ENCODE results near the gene GINM1. TPM values are rescaled to one million over a fixed set of nuclear protein-coding genes. Genes with fewer than 3 reads are reported as not detected.

GINM1 gene, protein sequence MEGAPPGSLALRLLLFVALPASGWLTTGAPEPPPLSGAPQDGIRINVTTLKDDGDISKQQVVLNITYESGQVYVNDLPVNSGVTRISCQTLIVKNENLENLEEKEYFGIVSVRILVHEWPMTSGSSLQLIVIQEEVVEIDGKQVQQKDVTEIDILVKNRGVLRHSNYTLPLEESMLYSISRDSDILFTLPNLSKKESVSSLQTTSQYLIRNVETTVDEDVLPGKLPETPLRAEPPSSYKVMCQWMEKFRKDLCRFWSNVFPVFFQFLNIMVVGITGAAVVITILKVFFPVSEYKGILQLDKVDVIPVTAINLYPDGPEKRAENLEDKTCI
- total RNA-seq, result 19.4 TPM

DNA sequence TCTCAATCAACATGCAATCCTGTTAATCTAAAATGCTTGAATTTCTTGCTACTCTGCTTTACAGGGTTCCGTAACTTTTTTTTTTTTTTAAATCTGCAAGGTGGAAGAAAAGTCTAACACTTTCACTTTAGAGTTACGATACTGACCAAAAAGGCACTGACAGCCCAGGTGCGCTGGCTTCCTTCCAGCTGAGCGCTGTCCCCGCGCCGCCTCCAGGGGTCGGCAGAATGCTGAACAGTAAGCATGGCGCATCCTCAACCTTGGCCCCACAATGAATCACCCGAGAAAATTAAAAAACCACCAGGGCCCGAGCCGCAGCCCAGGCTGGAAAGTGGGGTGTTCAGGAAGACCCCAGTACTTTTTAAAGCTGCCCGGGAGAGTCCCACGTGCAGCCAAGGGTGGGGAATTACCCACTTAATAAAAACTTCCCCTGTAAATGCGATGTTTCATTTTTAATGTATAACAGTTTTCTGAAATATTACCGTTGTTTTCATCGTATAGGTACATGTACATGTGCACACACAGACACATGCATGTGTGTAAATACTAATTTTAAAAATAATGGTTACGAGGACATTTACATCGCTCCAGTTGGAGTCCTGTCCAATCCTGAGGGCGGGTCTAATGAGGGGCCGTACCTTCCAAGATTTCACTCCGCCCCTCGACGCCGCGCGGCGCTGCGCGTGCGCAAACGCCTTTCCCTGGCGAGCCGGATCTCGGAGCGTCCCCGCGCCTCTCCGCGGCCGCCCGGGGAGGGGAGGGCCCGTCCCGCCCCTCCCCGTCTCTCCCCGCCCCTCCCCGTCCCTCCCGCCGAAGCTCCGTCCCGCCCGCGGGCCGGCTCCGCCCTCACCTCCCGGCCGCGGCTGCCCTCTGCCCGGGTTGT lies at the start of gene GINM1:
Gene GINM1, plus strand, starts transcription at position 849 of the 883 bp plus-strand sequence. CDS start 40 bp downstream, outside the sequence.
- ATAC-seq, result peak; percentile 96

DNA sequence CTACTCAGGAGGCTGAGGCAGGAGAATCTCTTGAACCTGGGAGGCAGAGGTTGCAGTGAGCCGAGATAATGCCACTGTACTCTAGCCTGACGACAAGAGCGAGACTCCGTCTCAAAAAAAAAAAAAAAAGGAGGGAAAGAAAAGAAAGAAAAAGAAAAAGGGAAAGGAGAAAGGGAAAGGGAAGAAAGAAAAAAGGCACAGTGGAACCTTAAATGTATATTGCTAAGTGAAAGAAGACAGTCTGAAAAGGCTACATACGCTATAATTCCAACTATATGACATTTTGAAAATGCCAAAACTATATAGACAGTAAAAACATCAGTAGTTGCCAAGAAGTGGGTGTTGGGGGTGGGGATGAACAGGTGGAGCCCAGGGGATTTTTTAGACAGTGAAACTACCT lies 36.5 kb upstream of the GINM1 start:
- no peak for ATAC-seq

DNA sequence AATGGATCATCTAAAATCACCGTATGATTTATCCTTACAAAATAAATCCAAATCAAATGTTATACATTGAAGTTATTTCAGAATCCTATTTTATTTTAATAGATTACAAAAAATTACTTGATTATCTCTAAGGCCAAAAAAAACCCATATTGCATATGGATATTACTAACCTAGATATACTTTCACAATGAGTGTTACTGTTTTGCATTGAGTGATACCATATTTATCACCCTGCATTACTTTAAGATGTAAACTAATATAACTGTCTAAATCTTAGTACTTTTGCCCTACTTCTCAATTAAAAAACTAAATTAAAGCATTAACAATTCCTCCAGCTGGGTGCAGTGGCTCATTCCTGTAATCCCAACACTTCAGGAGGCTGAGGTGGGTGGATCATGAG lies 31.4 kb upstream of the GINM1 start:
- no peak for ATAC-seq

DNA sequence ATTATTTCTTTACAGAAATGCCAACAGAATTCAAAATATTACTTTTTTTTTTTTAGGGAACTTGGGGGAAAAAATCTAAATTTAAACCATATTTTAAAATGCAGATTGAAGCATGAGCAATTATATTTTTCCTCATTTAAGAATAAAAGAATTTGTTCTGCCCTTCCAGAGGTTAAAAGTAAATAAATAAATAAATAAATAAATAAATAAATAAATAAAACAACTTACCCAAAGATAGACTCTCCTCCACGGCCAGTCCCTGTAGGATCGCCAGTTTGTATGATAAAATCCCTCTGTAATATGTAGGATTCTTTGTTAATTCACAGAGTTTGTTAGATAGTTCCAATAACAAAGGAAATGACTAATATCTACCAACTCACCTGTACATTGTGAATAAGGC lies 25.0 kb upstream of the GINM1 start:
- no peak for ATAC-seq

DNA sequence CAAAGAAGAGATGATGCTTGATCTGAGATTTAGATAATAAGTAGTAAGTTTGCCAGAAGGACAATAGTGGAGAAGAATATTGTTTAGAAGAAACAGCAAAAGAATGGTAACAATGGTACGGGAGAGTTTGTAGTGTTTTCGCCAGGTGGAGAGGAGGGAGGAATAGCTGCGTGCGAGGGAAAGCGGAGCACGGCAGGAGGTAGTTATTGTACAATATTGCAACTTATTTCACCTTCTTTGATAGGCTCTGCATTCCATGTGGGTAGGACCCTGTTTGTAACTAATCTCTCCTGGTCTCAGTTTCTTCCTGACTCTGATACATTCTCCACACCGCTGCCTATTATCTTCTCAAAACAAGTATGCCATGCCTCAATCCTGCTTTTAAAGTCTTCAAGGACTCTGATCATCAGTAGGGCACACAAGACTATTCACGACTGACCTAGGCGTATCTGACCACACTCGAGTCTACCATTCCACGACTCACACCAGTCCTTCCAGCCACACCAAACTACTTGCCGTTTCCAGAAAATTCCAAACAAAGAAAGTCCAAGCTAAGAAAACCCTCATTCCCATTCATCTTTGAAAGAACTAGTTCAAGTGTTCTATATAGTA lies 21.4 kb upstream of the GINM1 start:
- ATAC-seq, result no peak

DNA sequence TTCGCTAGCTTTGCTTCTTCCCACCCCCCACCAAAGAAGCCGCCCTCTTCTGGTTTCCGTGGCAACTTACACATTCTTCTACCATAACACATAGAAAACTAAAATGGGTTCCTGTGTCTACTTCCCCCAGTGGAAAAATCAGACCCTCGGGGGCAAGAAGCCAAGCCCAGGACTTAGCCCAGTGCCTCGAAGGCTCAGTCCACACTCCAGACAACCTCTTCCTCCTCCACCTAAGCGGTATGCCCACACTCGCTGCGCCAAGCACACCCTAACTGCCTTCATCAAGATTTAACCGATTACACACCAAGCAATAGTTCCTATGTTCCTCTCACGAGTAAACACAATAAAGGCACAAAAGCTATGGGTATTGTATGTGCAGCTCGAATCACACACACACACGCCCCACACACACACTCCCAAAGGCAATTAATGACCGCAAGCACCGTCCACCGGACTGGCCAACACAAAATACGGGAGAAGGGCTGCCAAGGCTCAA lies 20.9 kb upstream of the GINM1 start:
- peak; percentile 37 for ATAC-seq

DNA sequence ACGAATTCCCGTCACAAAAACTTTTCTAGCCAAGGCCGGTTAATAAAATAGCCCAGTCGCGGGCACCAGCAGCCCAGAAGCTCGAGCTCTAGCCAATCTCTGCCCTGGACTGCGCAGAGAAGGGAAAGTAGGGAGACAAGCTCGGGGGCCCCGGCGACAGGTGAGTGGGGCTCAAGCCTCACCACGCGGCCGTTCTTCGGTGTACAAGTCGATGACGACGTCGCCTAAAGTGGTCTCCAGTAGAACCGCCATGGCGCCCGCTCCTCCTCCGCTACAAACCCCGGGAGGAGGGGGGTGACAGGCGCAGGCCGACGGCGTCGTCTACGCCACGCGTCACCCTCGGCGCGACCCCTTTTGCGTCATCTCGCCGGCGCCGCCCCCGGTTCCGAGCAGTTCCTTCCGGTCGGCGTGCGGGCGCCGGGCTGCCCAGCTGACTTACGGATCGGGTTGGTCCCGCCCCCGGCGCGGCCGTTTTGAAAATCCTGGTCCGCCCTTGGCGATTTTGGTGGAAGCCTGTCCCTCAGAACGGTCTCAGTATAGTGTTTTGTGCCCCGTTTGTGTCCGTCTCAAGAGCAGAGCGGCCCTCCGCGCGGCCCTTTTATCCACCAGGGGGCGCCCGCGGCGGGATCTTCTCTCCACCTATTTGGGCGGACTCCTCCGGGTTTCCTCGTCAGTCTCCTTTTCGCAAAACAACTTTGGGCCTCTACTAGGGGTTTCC lies 20.3 kb upstream of the GINM1 start, which contains the start of gene PPIL4:
Gene PPIL4, minus strand, starts transcription at position 290 of the 718 bp plus-strand sequence. Its CDS starts 38 bp downstream, at position 252.
- peak; percentile 99 for ATAC-seq

DNA sequence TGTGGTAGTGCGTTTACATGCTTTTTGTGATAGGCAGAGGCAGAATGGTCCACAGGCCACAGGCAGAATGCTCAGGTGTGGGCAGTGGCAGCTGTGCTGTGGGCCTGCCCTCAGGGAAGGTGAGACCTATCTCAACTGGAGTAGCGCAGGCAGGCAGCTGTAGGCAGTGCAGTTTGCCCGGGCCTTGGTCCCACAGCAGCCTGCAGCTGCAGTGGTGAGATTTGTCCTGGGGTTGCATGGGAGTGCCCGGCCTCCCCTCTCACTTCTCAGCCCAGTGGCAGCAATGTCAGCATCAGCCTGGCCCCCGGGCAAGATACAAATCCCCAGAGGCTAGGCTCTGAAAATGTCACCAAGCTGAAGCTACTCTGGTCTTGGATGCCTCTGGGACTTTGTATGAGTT lies 14.3 kb upstream of the GINM1 start:
- no peak for ATAC-seq

DNA sequence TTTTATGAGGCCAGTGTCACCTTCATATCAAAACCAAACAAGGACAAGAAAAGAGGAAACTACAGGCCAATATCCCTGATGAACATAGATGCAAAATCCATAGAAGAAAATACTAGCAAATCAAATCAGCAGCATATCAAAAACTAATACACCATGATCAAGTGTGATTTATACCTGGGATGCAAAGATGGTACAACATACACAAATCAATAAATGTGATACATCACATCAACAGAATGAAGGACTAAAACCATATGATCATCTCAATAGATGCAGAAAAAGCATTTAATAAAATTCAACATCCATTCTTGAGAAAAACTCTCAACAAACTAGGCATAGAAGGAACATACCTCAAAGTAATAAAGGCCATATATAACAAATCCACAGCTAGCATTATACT lies 8.1 kb upstream of the GINM1 start:
- no peak for ATAC-seq

DNA sequence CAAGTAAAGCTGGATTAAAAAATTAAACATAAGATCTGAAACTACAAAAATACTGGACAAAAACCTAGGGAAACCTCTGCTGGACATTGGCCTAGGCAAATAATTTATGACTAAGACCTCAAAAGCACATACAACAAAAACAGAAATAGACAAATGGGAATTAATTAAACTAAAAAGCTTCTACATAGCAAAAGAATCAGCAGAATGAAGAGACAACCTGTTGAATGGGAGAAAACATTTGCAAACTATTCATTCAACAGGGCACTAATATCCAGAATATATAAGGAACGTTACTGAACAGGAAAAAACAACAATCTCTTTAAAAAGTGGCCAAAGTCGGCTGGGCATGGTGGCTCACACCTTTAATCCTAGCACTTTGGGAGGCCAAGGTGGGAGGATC lies 6.8 kb upstream of the GINM1 start:
- no peak for ATAC-seq

DNA sequence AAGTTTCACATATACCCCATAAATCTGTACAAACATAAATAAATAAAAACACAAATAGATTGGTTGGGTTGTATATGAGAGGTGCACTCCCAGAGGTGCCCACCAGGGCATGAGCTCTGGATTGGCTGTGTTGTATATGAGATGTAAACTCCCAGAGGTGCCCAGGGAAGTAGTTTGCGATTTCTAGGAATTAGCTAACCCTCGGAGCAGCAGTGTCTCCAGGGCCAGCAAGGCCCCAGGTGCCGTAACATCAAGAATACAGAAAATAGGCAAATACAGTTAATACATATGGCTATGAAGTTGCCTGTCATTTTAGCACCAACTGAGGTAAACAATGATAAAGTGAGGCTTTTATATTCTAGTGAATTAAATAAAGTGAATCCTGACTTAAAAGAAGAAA lies 5.4 kb upstream of the GINM1 start:
- peak; percentile 39 for ATAC-seq

DNA sequence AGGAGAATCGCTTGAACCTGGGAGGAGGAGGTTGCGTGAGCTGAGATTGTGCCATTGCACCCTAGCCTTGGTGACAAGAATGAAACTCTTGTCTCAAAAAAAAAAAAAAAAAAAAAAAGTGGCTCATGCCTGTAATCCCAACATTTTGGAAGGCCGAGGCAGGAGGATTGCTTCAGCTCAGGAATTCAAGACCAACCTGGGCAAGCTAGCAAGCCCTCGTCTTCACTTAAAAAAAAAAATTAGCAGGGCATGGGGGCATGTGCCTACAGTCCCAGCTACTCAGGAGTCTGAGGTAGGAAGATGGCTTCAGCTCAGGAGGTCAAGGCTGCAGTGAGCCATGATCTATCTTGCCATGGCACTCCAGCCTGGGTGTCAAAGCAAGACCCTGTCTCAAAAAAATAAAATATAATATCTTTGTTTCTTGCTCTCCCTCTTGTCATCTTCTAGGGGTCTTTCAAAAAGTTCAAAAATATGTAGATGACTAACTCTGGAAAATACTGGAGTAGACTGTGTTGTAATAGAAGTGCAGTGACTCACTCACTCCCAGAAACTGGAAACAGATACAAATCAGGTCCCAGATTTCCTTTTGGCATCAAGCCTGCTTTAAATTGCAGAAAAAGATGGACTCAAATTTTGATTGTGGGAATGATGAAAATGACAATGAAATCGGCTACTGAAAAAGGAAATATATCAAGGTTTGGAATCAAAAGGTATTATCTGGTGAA lies 2.8 kb upstream of the GINM1 start:
- no peak for ATAC-seq

DNA sequence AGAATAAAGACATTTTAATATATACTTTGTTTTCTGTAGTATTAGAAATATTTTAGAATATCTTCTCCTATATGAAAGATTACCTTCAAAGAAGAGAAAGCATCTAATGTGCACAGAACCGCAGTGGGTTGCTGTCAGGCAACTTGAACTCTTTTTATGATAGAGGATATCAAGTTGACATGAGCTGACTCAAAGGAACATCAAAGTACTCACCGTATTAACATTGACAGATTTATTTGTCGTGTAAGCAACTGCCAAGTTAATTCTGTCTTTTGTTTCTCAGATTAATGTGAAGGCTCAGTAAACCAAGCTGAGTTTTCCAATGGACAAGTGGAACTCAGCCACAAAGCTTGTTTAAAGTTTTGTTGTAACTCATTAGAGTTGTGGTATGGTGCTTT lies 2.2 kb upstream of the GINM1 start:
- ATAC-seq, result no peak

DNA sequence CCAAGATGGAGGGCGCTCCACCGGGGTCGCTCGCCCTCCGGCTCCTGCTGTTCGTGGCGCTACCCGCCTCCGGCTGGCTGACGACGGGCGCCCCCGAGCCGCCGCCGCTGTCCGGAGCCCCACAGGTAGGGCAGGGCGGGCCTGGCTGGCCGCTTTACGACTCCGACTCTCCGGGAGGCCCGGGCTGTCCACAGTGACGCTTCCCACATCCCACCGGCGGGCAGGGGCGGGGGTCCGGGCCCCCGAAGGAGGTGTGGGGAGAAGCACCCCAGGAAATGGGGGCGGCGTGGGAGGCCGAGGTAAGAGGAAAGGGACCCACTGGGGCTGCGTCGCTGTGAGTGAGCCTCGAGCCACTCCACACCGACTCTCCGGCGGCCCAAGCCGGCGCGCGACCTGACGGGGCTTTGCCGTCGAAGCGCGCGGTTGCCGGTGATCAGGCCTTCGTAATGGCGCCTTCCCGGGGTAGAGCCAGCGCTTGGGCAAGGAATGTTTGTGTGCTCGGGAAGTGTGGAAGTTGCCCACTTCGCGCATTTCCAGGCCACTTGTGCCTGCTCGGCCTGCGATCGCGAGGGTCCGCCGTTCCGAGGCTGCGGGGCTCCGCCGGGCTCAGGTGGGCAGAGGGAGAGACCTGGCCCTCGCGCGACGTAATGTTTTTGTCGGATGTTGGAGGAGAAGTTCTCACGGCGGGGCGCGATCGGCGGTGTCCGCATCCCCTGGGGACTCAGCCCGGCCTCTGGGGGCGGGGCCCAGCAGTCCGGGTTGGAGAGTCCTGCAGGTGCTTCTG lies 427 bp downstream of the GINM1 start:
- ATAC-seq, result peak; percentile 52

DNA sequence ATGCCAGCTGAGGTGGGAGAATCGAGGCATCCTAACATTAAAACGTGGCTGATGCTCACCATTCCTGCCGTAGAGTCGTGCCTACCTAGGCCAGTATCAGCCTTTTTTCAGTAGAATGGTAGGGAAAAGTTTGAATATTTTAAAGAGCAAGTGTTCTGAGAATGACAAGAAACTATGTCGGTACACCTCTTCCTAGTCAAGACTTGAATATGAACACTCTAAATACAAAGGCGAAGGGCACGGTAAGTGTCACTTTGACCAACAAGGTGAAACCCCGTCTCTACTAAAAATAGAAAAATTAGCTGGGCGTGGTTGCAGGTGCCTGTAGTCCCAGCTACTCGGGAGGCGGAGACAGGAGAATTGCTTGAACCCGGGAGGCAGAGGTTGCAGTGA lies 1.0 kb downstream of the GINM1 start:
- no peak for ATAC-seq

DNA sequence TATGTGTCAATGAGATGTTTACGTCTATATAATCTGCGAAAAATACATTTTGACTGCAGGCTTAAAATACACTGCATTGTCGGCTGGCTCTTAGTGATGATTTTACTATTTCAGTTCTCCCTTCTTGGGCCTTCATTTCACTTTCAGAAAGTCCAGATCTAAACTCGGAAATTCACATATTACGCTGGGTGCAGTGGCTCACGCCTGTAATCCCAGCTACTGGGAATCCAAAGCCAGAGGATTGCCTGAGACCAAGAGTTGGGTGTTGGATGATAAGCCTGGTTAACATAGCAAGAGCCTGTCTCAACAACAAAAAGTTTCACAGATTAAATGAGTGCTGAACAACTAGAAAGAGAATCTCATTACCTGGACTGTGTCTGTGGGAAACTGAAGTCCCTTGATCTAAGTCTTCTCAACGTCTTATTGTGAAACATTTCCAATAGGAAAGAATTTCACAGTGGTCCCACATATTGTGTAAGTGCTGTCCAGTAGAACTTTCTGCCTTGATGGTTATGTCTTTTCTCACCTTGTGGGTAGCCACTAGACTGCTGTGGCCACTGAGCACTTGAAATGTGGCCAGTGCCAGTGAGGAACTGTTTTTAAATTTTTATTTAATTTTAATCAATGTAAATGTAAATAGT lies 1.9 kb downstream of the GINM1 start:
- ATAC-seq, result no peak

DNA sequence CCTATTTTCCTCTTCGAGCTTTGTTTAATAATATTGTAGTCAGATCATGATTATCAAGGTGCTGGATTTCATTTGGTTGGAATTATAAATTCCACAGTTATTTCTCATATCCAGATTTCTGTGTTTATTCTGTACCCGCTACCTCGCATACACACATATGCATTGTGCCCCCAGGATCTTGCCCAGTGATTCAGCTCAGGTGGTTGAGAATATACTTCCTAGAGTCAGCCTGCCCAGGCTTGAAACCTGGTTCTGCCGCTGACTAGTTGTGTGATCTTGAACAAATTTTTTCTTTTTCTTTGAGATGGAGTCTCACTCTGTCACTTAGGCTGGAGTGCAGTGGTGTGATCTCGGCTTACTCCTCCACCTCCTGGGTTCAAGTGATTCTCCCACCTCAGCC lies 14.7 kb downstream of the GINM1 start:
- ATAC-seq, result no peak

DNA sequence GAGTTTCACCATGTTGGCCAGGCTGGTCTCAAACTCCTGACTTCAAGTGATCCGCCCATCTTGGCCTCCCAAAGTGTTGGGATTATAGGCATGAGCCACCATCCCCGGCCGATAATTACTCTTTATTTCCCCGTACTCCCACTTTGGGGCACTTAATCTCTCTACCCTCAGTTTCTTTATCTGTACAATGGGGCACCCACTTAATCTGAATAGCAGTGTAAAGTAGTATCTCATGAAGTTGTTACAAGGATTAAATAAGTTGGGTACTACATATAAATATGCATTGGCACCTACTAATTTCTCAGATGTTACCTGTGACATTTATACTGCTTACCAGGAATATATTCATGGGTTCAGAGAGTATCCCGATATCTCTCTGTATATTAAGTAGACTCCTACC lies 15.2 kb downstream of the GINM1 start:
- no peak for ATAC-seq

DNA sequence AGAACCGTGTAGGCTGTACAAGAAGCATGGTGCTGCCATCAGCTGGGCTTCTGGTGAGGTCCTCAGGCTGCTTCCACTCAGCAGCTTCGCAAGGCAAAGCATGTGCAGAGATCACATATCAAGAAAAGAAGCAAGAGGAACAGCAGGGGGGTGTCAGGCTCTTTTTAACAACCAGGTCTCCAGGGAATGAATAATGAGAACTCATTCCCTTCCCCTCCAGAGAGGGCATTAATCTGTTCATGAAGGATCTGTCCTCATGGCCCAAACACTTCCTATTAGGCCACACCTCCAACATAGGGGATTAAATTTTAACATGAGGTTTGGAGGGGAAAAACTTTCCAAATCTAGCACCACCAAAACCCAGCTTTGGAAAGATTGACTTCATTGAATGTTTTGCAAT lies 20.0 kb downstream of the GINM1 start:
- no peak for ATAC-seq

DNA sequence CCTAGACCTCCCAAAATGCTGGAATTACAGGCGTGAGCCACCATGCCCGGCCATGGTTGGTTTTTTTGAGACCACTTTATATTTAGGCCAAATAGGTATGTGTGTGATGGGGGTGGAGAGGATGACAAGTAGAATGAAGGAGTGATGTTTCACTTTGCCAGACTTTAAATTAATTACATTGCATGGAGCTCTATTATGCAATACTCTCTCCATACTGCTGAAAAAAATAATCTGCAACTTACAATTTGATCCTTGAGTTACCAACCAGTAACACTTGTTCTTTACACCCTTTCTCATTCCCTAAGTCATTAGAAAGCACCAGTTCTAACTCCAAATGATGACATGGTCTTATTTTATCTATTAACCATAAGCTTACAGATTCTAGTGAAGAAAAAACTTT lies 26.8 kb downstream of the GINM1 start:
- no peak for ATAC-seq

DNA sequence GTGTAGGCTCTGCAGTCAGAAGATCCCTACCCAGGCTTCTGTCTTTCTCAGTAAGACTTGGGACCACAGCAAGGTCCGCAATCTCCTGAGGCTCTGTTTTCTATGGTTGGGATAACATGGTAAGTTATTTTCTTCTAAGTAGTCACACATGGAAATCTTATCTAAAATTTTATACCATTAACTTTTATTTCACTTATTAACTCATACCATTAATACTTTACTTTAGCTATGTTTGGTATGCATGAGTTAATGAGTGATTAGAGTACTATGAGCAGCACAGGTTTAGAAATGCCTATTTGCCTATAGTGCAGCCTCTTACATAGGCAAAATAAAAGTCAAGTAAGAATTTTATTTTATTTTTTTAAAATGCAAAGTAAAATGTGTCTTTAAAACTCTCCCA lies 27.2 kb downstream of the GINM1 start:
- no peak for ATAC-seq

Data from esophagus mucosa (tissue), 1 donor.